Eye (tissue), 1 donor: ENCODE measurements around the gene MRPL21.

Experiments used
- DNase-seq: peaks from one replicate; pipeline ENCODE4 v3.0.0-alpha.2; 2015

MRPL21 gene

GRCh38 chr11:68934666-68935065 is 31.0 kb upstream of the MRPL21 start:
- no peak for DNase-seq

GRCh38 chr11:68934321-68934645 is 30.7 kb upstream of the MRPL21 start:
- DNase-seq, result no peak

- DNase-seq, result no peak
These were observed 30.1 kb upstream of the MRPL21 start for GRCh38 chr11:68933605-68934320.

GRCh38 chr11:68932933-68933577 is 29.4 kb upstream of the MRPL21 start:
- DNase-seq, result no peak

- DNase-seq, result no peak
These were observed 28.7 kb upstream of the MRPL21 start for GRCh38 chr11:68932358-68932757.

GRCh38 chr11:68931911-68932310 is 28.3 kb upstream of the MRPL21 start:
- DNase-seq, result no peak

GRCh38 chr11:68930991-68931855 is 27.6 kb upstream of the MRPL21 start:
- no peak for DNase-seq

- DNase-seq, result no peak
These were observed 26.3 kb upstream of the MRPL21 start for GRCh38 chr11:68929706-68930570.

- no peak for DNase-seq
These were observed 25.5 kb upstream of the MRPL21 start for GRCh38 chr11:68929135-68929534.

GRCh38 chr11:68928136-68928880 is 24.7 kb upstream of the MRPL21 start:
- DNase-seq, result no peak

- no peak for DNase-seq
These were observed 23.9 kb upstream of the MRPL21 start for GRCh38 chr11:68927280-68928135.

- peak; percentile 50 for DNase-seq
These were observed 22.0 kb upstream of the MRPL21 start for GRCh38 chr11:68925611-68926010.

- DNase-seq, result no peak
These were observed 20.7 kb upstream of the MRPL21 start for GRCh38 chr11:68924073-68924925.

GRCh38 chr11:68923614-68924013 is 20.0 kb upstream of the MRPL21 start:
- DNase-seq, result no peak

GRCh38 chr11:68916439-68916838 is 12.8 kb upstream of the MRPL21 start:
- DNase-seq, result no peak

- no peak for DNase-seq
These were observed 11.1 kb upstream of the MRPL21 start for GRCh38 chr11:68914761-68915160.

GRCh38 chr11:68913188-68913587 is 9.6 kb upstream of the MRPL21 start:
- DNase-seq, result no peak

- DNase-seq, result no peak
These were observed 8.6 kb upstream of the MRPL21 start for GRCh38 chr11:68912254-68912653.

- no peak for DNase-seq
These were observed 8.1 kb upstream of the MRPL21 start for GRCh38 chr11:68911731-68912130.

- no peak for DNase-seq
These were observed 7.3 kb upstream of the MRPL21 start for GRCh38 chr11:68910965-68911364.
